Small intestine (tissue), 7 donors: ENCODE measurements around the gene JARID2. TPM values are rescaled to one million over a fixed set of nuclear protein-coding genes. Genes with fewer than 3 reads are reported as not detected.

Source experiments
- DNase-seq, 2 donors: peaks; one replicate each; pipeline versions ENCODE4 v3.0.0 to v3.0.0-alpha.2; 2013
- FAIRE-seq: peaks from 2 replicates; lab custom pipeline; 2012; peaks lifted over from hg19 to GRCh38; lab: Jason Lieb, UNC
- H3K27ac ChIP-seq, 3 donors: one replicate each; pipeline ENCODE4 v1.5.1; 2013; ENCODE audit warnings: low read length in 2 of 3, mild to moderate bottlenecking in 2 of 3, control low read depth in 1 of 3, inconsistent platforms in 1 of 3, low read depth in 1 of 3, moderate library complexity in 1 of 3
- H3K27me3 ChIP-seq, 3 donors: one replicate each; pipeline ENCODE4 v1.6.1; 2013; ENCODE audit warnings: low read length in 3 of 3, inconsistent platforms in 1 of 3; ENCODE audit not compliant: control insufficient read depth in 3 of 3, insufficient read depth in 3 of 3
- H3K36me3 ChIP-seq, 3 donors: one replicate each; pipeline ENCODE4 v1.6.1; 2013; ENCODE audit warnings: low read length in 3 of 3, inconsistent platforms in 1 of 3, low read depth in 1 of 3, mild to moderate bottlenecking in 1 of 3, moderate library complexity in 1 of 3; ENCODE audit not compliant: control insufficient read depth in 3 of 3, insufficient read depth in 2 of 3
- H3K4me1 ChIP-seq, 3 donors: one replicate each; pipeline ENCODE4 v1.6.1; 2013; ENCODE audit warnings: low read length in 2 of 3, inconsistent platforms in 1 of 3, low read depth in 1 of 3, mild to moderate bottlenecking in 1 of 3, moderate library complexity in 1 of 3; ENCODE audit not compliant: control insufficient read depth in 3 of 3, insufficient read depth in 2 of 3
- H3K4me3 ChIP-seq, 3 donors: one replicate each; pipeline ENCODE4 v1.5.1; 2013; ENCODE audit warnings: low read length in 3 of 3, control low read depth in 1 of 3, inconsistent platforms in 1 of 3, low read depth in 1 of 3, mild to moderate bottlenecking in 1 of 3, moderate library complexity in 1 of 3
- H3K9me3 ChIP-seq, 2 donors: one replicate each; pipeline ENCODE4 v1.6.1; 2013; ENCODE audit warnings: low read depth in 1 of 2, low read length in 1 of 2; ENCODE audit not compliant: control insufficient read depth in 2 of 2, insufficient read depth in 1 of 2
- WGBS, 3 donors: extraction: QIAGEN DNeasy Blood & Tissue Kit; methylation state at CpG; one replicate each; pipeline ENCODE4 v1.1.7; 2013; 5-methylcytosine and 5-hydroxymethylcytosine counted together
- polyA plus RNA-seq, 4 donors: library from polyadenylated mRNA; stranded (reverse) in 3 of 4; unstranded in 1 of 4; fragments of 200-250 nt in 3 of 4; fragments of 120-200 nt in 1 of 4; gene quantifications; one replicate each; pipeline versions ENCODE4 v1.2.1 to v1.2.3, GENCODE V29; 2013
- donor health status: healthy with polysubstance abuse.
- donor health status: control.
- donor health status: control.
- donor health status: Bipolar disorder and iron deficiency.
- donor health status: healthy.

Gene JARID2
- polyA plus RNA-seq, 4 donors = 4.9 to 10.5 (median 6.7) TPM

- DNase-seq (no peak), FAIRE-seq (no peak)
- Histone ChIP-seq H3K27ac (no peak overlapping the region), H3K27me3 (no peaks in the 10 kb centered on the region), H3K4me1 (peaks cover 3 to 36% (median 25%) of the 10 kb centered on the region in 3 donors), H3K36me3 (peaks cover 0 to 2% (median 0%) of the 10 kb centered on the region in 3 donors), H3K4me3 (no peak overlapping the region), H3K9me3 (no peaks in the 10 kb centered on the region)
Measured at GRCh38 chr6:15331143-15331542, 85.3 kb downstream of the JARID2 start.

- H3K4me1 ChIP-seq = peaks cover 0 to 33% (median 19%) of the 10 kb centered on the region in 3 donors
- H3K27me3 ChIP-seq = no peaks in the 10 kb centered on the region
- H3K27ac ChIP-seq = no peak overlapping the region
- FAIRE-seq (no peak), DNase-seq (no peak)
- no peak overlapping the region for H3K4me3 ChIP-seq
- no peaks in the 10 kb centered on the region for H3K9me3 ChIP-seq
- peaks cover 0 to 2% (median 0%) of the 10 kb centered on the region in 3 donors for H3K36me3 ChIP-seq
- 83 to 93% (median 91%) methylated on average over 13 of the region's 13 CpGs for WGBS, 3 donors
Measured at GRCh38 chr6:15331629-15332251, 85.9 kb downstream of the JARID2 start.

- DNase-seq (no peak), FAIRE-seq (no peak)
- Histone ChIP-seq H3K9me3 (no peaks in the 10 kb centered on the region), H3K4me1 (peaks cover 0 to 27% (median 12%) of the 10 kb centered on the region in 3 donors), H3K27me3 (no peaks in the 10 kb centered on the region), H3K36me3 (peaks cover 0 to 2% (median 0%) of the 10 kb centered on the region in 3 donors), H3K4me3 (no peak overlapping the region), H3K27ac (no peak overlapping the region)
- 78 to 91% (median 87%) methylated on average over 2 of the region's 2 CpGs for WGBS, 3 donors
Measured at GRCh38 chr6:15332446-15332845, 86.6 kb downstream of the JARID2 start.

GRCh38 chr6:15335385-15335784 is 89.5 kb downstream of the JARID2 start:
- Histone ChIP-seq H3K27ac (no peak overlapping the region), H3K27me3 (no peaks in the 10 kb centered on the region), H3K4me3 (no peak overlapping the region), H3K4me1 (peaks cover 0 to 7% (median 0%) of the 10 kb centered on the region in 3 donors), H3K36me3 (peaks cover 0 to 2% (median 0%) of the 10 kb centered on the region in 3 donors), H3K9me3 (no peaks in the 10 kb centered on the region)
- FAIRE-seq (no peak), DNase-seq (no peak)

GRCh38 chr6:15335916-15336315 is 90.0 kb downstream of the JARID2 start:
- FAIRE-seq = no peak
- 86 to 89% (median 89%) methylated on average over 4 of the region's 4 CpGs for WGBS, 3 donors

GRCh38 chr6:15336900-15337560 is 91.2 kb downstream of the JARID2 start:
- H3K4me1 ChIP-seq = peaks cover 0 to 3% (median 0%) of the 10 kb centered on the region in 3 donors
- DNase-seq (no peak), FAIRE-seq (no peak)
- H3K36me3 ChIP-seq = peaks cover 0 to 2% (median 0%) of the 10 kb centered on the region in 3 donors
- no peaks in the 10 kb centered on the region for H3K9me3 ChIP-seq
- H3K27me3 ChIP-seq = no peaks in the 10 kb centered on the region
- H3K27ac ChIP-seq = no peak overlapping the region
- H3K4me3 ChIP-seq = no peak overlapping the region
- 54 to 88% (median 81%) methylated on average over 9 of the region's 9 CpGs for WGBS, 3 donors

More at GRCh38 chr6:15335916-15336315, 90.0 kb downstream of the JARID2 start:
- Histone ChIP-seq H3K4me1 (peaks cover 0 to 6% (median 0%) of the 10 kb centered on the region in 3 donors), H3K4me3 (no peak overlapping the region), H3K27ac (no peak overlapping the region), H3K36me3 (peaks cover 0 to 2% (median 0%) of the 10 kb centered on the region in 3 donors), H3K9me3 (no peaks in the 10 kb centered on the region), H3K27me3 (no peaks in the 10 kb centered on the region)
- DNase-seq = no peak

GRCh38 chr6:15337582-15337981 is 91.7 kb downstream of the JARID2 start:
- no peak for FAIRE-seq
- Histone ChIP-seq H3K9me3 (no peaks in the 10 kb centered on the region), H3K4me1 (peaks cover 0 to 3% (median 0%) of the 10 kb centered on the region in 3 donors), H3K36me3 (peaks cover 0 to 2% (median 0%) of the 10 kb centered on the region in 3 donors), H3K4me3 (no peak overlapping the region), H3K27me3 (no peaks in the 10 kb centered on the region), H3K27ac (no peak overlapping the region)
- DNase-seq = no peak
- 87 to 98% (median 94%) methylated on average over 3 of the region's 3 CpGs for WGBS, 3 donors

GRCh38 chr6:15338476-15338875 is 92.6 kb downstream of the JARID2 start:
- Histone ChIP-seq H3K9me3 (no peaks in the 10 kb centered on the region), H3K27ac (no peak overlapping the region), H3K4me1 (peaks cover 0 to 3% (median 0%) of the 10 kb centered on the region in 3 donors), H3K36me3 (peaks cover 0 to 2% (median 0%) of the 10 kb centered on the region in 3 donors), H3K4me3 (no peak overlapping the region), H3K27me3 (no peaks in the 10 kb centered on the region)
- no peak for FAIRE-seq
- no peak for DNase-seq
- WGBS, 3 donors = 76 to 94% (median 89%) methylated on average over 1 of the region's 1 CpG
